Measurements from ENCODE around the gene MYO3B. TPM values are rescaled to one million over a fixed set of nuclear protein-coding genes. Genes with fewer than 3 reads are reported as not detected.

MYO3B gene
- total RNA-seq, 1 donor from 2014 or later = 9.1 TPM

GRCh38 chr2:170675701-170676100 is 497.8 kb downstream of the MYO3B start:
- Mint-ChIP-seq H3K4me3 (no peak overlapping the region), H3K36me3 (no peaks in the 10 kb centered on the region), H3K4me1 (peaks cover 26% of the 10 kb centered on the region), H3K9me3 (no peaks in the 10 kb centered on the region), H3K27me3 (ENCODE audit: low read depth) (peaks cover 2% of the 10 kb centered on the region), H3K27ac (no peak overlapping the region)
- TF ChIP-seq CTCF (IDR thresholded peaks at IDR 0.05; ENCODE audit: unreplicated experiment) = no peak
- no peak for DNase-seq (ENCODE audit: low spot score in 2 of 2, unreplicated experiment in 2 of 2)

- H3K4me3 Mint-ChIP-seq = no peak overlapping the region
- H3K9me3 Mint-ChIP-seq = no peaks in the 10 kb centered on the region
- peaks cover 2% of the 10 kb centered on the region for H3K27me3 Mint-ChIP-seq (ENCODE audit: low read depth)
- TF ChIP-seq CTCF (IDR thresholded peaks at IDR 0.05; ENCODE audit: unreplicated experiment) = no peak
- no peaks in the 10 kb centered on the region for H3K36me3 Mint-ChIP-seq
- H3K4me1 Mint-ChIP-seq = peaks cover 31% of the 10 kb centered on the region
- peak overlapping the region; percentile 54 for H3K27ac Mint-ChIP-seq
- peak; percentile 30 to 42 for DNase-seq (ENCODE audit: low spot score in 2 of 2, unreplicated experiment in 2 of 2)
Measured at GRCh38 chr2:170679607-170680079, 501.7 kb downstream of the MYO3B start.

GRCh38 chr2:170680172-170680941 is 502.4 kb downstream of the MYO3B start:
- Mint-ChIP-seq H3K36me3 (no peaks in the 10 kb centered on the region), H3K4me3 (no peak overlapping the region), H3K9me3 (no peaks in the 10 kb centered on the region), H3K27me3 (ENCODE audit: low read depth) (no peaks in the 10 kb centered on the region), H3K4me1 (peaks cover 31% of the 10 kb centered on the region), H3K27ac (peak overlapping the region; percentile 39)
- TF ChIP-seq CTCF (IDR thresholded peaks at IDR 0.05; ENCODE audit: unreplicated experiment) = no peak
- DNase-seq (ENCODE audit: low spot score in 2 of 2, unreplicated experiment in 2 of 2) = no peak

GRCh38 chr2:170681311-170681710 is 503.4 kb downstream of the MYO3B start:
- no peak overlapping the region for H3K27ac Mint-ChIP-seq

GRCh38 chr2:170685591-170685990 is 507.6 kb downstream of the MYO3B start:
- Mint-ChIP-seq H3K4me1 (peaks cover 13% of the 10 kb centered on the region), H3K36me3 (no peaks in the 10 kb centered on the region), H3K9me3 (no peaks in the 10 kb centered on the region), H3K27me3 (ENCODE audit: low read depth) (no peaks in the 10 kb centered on the region), H3K27ac (no peak overlapping the region), H3K4me3 (no peak overlapping the region)
- TF ChIP-seq CTCF (IDR thresholded peaks at IDR 0.05; ENCODE audit: unreplicated experiment) = no peak
- no peak for DNase-seq (ENCODE audit: low spot score in 2 of 2, unreplicated experiment in 2 of 2)

More at GRCh38 chr2:170681311-170681710, 503.4 kb downstream of the MYO3B start:
- TF ChIP-seq CTCF (IDR thresholded peaks at IDR 0.05; ENCODE audit: unreplicated experiment) = no peak
- H3K27me3 Mint-ChIP-seq (ENCODE audit: low read depth) = no peaks in the 10 kb centered on the region
- peaks cover 31% of the 10 kb centered on the region for H3K4me1 Mint-ChIP-seq
- H3K9me3 Mint-ChIP-seq = no peaks in the 10 kb centered on the region
- no peaks in the 10 kb centered on the region for H3K36me3 Mint-ChIP-seq
- no peak for DNase-seq (ENCODE audit: low spot score in 2 of 2, unreplicated experiment in 2 of 2)
- no peak overlapping the region for H3K4me3 Mint-ChIP-seq
